Activated B cell treated with CpG ODN at 0.5 μM for 24 hours (primary cell): Measurements from ENCODE around the gene PRDM16. TPM values are rescaled to one million over a fixed set of nuclear protein-coding genes. Genes with fewer than 3 reads are reported as not detected.

ENCODE experiments used
- ATAC-seq: fragments of 200-7000 bp; cut with Tn5 transposase; one replicate; pipeline ENCODE4 v1.10.0; 2021; ENCODE audit warnings: low read depth, mild to moderate bottlenecking, moderate library complexity
- CTCF ChIA-PET: fragments of 350-600 bp; sonication (Branson Sonifier 250); formaldehyde crosslinking; loops from one replicate; lab custom pipeline; 2021; ENCODE audit warnings: antibody characterized with exemption; lab: Charles Lee
- POLR2A ChIA-PET: fragments of 350-600 bp; sonication (Branson Sonifier 250); formaldehyde crosslinking; loops from one replicate; lab custom pipeline; 2021; ENCODE audit warnings: antibody characterized with exemption; lab: Charles Lee
- DNase-seq: peaks from one replicate; pipeline ENCODE4 v3.0.0; 2022
- H3K27ac Mint-ChIP-seq: one replicate; pipeline ENCODE4 v1.8.0; 2020; ENCODE audit warnings: mixed read lengths
- H3K27me3 Mint-ChIP-seq: one replicate; pipeline ENCODE4 v1.8.0; 2021; ENCODE audit warnings: mixed read lengths
- H3K36me3 Mint-ChIP-seq: one replicate; pipeline ENCODE4 v1.8.0; 2021; ENCODE audit warnings: low read depth, mixed read lengths
- H3K4me1 Mint-ChIP-seq: one replicate; pipeline ENCODE4 v1.8.0; 2021; ENCODE audit warnings: mixed read lengths
- H3K4me3 Mint-ChIP-seq: one replicate; pipeline ENCODE4 v1.8.0; 2020; ENCODE audit warnings: mild to moderate bottlenecking, mixed read lengths
- H3K9me3 Mint-ChIP-seq: one replicate; pipeline ENCODE4 v1.8.0; 2020; ENCODE audit warnings: mixed read lengths
- intact Hi-C: fragments of 100-400 bp; cut with micrococcal nuclease; formaldehyde crosslinking; loops from one replicate; pipeline ENCODE4 v1.15.1; 2024
- total RNA-seq: library from RNA; stranded (reverse); gene quantifications from 2 replicates; pipeline ENCODE4 v1.2.3, GENCODE V29; 2022
- TF ChIP-seq, protein P1 (sequence below): fragments of 200-600 bp; IDR thresholded peaks from one replicate; pipeline ENCODE4 v1.8.0; 2022; ENCODE audit warnings: antibody characterized with exemption, mild to moderate bottlenecking

Gene PRDM16
- total RNA-seq, 1 donor from 2014 or later = not detected

DNA sequence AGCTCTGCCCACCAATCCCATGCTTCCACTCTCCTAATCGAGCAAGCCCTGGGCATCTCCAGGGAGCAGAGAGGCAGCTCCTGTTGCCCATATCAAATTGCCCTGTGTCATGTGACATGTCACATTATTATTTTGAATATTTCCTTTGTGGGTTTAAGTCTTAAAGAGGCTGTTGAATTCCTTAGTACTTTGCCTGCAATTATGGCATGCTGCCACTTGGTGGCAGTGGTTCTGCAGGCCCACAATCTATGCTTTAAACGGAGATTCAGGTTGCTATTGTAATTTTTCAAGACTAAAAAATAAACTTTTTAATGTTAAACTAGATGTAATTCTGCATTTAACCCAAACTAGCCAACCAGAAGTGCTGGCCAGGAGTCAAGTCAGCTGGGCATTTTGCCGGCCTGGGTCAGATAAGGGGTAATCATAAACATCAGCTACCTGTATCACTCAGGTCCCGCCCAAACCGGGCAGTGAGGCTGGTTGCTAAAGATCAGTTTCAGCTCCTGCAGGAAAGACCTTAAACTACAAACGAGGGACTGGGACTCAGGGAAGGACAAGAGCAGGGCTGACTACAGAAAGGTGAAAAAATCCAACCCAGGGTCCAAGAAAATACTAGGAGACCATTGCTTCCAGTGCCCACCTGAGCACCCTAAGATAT is 348.2 kb downstream of the PRDM16 start:
- Mint-ChIP-seq H3K27ac (no peak overlapping the region), H3K9me3 (peaks cover 4% of the 10 kb centered on the region), H3K36me3 (no peaks in the 10 kb centered on the region), H3K4me3 (no peak overlapping the region), H3K4me1 (no peaks in the 10 kb centered on the region), H3K27me3 (peaks cover 9% of the 10 kb centered on the region)
- TF ChIP-seq, protein P1, sequence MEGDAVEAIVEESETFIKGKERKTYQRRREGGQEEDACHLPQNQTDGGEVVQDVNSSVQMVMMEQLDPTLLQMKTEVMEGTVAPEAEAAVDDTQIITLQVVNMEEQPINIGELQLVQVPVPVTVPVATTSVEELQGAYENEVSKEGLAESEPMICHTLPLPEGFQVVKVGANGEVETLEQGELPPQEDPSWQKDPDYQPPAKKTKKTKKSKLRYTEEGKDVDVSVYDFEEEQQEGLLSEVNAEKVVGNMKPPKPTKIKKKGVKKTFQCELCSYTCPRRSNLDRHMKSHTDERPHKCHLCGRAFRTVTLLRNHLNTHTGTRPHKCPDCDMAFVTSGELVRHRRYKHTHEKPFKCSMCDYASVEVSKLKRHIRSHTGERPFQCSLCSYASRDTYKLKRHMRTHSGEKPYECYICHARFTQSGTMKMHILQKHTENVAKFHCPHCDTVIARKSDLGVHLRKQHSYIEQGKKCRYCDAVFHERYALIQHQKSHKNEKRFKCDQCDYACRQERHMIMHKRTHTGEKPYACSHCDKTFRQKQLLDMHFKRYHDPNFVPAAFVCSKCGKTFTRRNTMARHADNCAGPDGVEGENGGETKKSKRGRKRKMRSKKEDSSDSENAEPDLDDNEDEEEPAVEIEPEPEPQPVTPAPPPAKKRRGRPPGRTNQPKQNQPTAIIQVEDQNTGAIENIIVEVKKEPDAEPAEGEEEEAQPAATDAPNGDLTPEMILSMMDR = no peak
- ATAC-seq = no peak
- intact Hi-C loops = no loop called here
- DNase-seq = no peak
- ChIA-PET POLR2A (no interaction called here), CTCF (no interaction called here)

DNA sequence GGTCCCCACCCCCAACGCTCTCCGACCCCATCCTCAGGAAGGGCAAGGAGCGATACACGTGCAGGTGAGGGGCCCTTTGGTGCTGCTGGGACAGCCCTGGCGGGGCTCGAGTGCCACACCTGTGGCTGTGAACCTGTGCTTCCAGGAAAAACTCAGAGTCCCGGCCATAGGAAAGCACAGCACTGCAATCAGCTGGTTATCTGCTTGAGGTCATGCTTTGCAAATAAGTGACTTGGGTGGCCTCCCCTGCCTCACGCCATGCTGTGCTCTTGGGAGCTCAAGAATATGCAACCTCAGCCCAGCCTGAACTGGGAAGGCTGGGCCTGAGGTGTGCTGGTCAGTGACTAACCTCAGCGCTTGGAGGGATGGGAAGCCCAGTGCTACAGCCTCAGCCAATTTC is 348.9 kb downstream of the PRDM16 start:
- no peaks in the 10 kb centered on the region for H3K36me3 Mint-ChIP-seq
- TF ChIP-seq, protein P1 = no peak
- peaks cover 9% of the 10 kb centered on the region for H3K27me3 Mint-ChIP-seq
- H3K4me3 Mint-ChIP-seq = no peak overlapping the region
- ChIA-PET POLR2A (no interaction called here), CTCF (no interaction called here)
- no peak for DNase-seq
- no peak overlapping the region for H3K27ac Mint-ChIP-seq
- intact Hi-C loops = no loop called here
- H3K4me1 Mint-ChIP-seq = no peaks in the 10 kb centered on the region
- ATAC-seq = no peak
- peaks cover 4% of the 10 kb centered on the region for H3K9me3 Mint-ChIP-seq

DNA sequence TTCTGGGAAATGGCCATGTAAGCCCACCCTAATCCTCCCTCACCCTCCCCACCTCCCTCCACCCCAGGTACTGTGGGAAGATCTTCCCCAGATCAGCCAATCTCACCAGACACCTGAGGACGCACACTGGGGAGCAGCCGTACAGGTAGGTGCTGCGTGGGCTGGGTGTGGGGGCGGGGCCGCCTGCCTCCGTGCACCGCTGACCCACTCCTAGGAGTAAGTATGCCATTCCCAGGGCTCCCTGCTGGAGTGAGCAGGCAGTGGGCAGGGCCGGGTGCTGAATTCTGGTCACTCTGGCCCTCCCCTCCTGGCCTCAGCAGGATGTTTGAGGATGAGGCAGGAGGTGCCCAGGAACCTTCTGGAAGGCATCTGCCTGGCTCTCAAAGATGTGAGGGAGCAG is 349.6 kb downstream of the PRDM16 start:
- ATAC-seq (no peak), DNase-seq (no peak)
- no peak overlapping the region for H3K4me3 Mint-ChIP-seq
- ChIA-PET POLR2A (no interaction called here), CTCF (interaction anchor here (0.5 kb wide), 1 partner anchor 776 kb away, joined by 4 read pairs; no protein-coding TSS in a partner anchor)
- TF ChIP-seq, protein P1 = no peak
- no peaks in the 10 kb centered on the region for H3K36me3 Mint-ChIP-seq
- H3K27me3 Mint-ChIP-seq = peaks cover 9% of the 10 kb centered on the region
- no peak overlapping the region for H3K27ac Mint-ChIP-seq
- peaks cover 4% of the 10 kb centered on the region for H3K9me3 Mint-ChIP-seq
- intact Hi-C loops = no loop called here
- no peaks in the 10 kb centered on the region for H3K4me1 Mint-ChIP-seq

DNA sequence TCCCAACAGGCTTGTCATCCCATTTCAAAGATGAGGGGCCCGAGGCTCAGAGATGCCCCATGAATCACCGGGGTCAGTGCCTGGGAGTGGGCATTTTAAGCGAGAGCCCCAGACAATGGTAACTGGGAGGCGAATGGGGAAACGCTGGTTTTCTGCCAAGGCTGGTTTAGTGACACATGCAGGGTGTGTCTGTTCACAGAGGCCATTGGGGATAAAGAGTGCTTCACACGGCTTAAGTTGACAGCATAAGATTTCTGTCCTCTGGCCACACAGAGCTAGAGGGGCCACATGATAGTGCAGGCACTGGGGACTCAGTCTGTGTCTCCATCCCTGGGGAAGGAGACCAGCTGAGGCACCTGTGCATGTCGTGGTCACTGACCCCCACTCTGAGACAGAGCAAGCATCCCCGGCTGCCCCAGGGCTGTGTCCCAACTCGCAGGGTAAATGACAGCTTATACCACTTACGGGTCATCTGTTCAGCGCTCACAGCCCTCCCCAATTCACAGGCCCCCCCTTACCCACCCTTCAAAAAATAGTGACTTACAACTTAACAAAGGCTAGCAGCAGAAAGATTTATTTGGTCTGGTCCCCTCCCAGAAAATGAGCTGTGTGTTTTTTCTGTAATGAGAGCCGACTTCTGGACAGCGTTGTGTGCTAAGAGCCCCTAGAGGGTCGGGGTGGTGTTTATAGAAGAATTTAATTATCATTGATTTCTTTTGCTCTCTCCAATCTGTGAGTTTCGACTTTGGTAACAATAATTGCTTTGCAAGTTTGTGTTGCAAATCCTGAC is 350.6 kb downstream of the PRDM16 start:
- ATAC-seq (no peak), DNase-seq (no peak)
- no peaks in the 10 kb centered on the region for H3K36me3 Mint-ChIP-seq
- H3K9me3 Mint-ChIP-seq = peaks cover 4% of the 10 kb centered on the region
- no peaks in the 10 kb centered on the region for H3K4me1 Mint-ChIP-seq
- intact Hi-C loops = loop anchor here (5.0 kb wide), 1 partner anchor 872 kb away; no protein-coding TSS in a partner anchor
- H3K27ac Mint-ChIP-seq = no peak overlapping the region
- ChIA-PET POLR2A (no interaction called here), CTCF (interaction anchor here (0.5 kb wide), 1 partner anchor 777 kb away, joined by 4 read pairs; no protein-coding TSS in a partner anchor)
- TF ChIP-seq, protein P1 = no peak
- no peak overlapping the region for H3K4me3 Mint-ChIP-seq
- H3K27me3 Mint-ChIP-seq = peaks cover 9% of the 10 kb centered on the region
